Inflammatory macrophage treated with lipopolysaccharide for 1 hour (primary cell): Measurements from ENCODE around the gene CYP26C1.

Experiments used
- DNase-seq, 2 donors: peaks; one replicate each; pipeline ENCODE4 v3.0.0-alpha.2; 2020 to 2022

Gene CYP26C1

DNA sequence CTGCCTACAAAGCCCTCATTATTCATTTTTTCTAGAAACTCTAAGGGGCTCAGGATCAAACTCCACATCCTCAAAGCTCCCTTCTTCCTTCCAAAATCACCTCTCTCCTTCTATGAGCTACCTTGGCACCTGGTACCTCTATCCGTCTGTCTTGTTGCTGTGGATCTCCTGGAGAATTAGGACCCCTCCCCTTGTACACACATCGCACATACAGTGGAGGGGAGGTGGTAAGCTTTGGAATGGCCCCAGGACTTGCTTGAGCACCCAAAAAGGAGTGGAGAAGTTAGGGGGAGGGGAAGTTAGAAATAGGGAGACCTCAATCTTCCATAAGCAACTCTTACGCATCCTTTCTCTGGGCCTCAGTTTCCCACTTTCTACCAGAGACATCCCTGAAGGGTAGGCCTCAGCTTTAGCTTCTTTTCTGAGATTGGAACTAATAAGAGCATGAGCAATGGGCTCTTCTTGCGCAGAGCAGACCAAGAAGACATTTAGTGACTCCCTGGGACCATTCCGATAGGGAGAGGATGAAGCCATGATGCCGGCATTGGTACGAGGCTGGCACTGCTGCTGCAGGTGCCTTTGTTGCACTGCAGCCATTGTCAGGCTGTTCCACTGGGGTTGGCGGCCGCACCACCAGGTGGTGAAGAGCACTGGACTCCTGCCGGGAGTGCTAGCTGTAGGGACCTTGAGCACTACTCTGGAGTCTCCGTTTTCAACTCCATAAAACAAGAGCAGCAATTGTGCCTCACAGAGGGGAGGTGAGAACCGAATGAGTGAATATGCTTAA, 4.5 kb downstream of the CYP26C1 start:
- DNase-seq, result no peak

DNA sequence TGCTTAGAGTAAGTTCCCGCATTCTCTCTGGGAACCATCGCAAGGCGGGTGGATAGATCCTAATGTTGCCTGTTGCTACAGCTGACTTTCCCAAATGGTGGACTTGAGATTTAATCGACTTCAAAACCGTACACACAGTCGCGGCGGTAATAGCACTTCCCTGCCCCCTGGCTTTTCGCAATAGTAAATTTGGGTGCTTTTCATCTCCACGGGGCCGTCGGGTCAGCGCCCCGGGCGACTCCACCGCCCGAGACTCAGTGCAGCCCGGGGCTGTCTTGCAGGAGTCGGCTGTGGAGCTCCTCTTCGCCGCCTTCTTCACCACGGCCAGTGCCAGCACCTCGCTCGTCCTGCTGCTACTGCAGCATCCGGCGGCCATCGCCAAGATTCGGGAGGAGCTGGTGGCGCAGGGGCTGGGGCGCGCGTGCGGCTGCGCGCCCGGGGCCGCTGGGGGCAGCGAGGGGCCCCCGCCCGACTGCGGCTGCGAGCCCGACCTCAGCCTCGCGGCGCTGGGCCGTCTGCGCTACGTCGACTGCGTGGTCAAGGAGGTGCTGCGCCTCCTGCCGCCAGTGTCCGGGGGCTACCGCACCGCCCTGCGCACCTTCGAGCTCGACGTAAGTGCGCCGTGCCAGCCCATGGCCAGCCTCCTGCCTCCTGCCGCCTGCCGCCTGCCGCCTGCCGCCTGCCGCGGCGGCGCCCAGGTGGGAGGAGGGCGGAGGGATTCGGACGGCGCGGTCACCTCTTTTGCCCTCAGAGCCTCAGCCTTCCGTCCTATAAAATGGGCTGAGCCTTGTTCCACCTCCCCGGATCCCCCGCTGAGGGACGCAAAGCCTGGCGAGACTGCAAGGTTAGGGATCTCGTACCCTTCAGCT, 5.3 kb downstream of the CYP26C1 start:
- no peak for DNase-seq

DNA sequence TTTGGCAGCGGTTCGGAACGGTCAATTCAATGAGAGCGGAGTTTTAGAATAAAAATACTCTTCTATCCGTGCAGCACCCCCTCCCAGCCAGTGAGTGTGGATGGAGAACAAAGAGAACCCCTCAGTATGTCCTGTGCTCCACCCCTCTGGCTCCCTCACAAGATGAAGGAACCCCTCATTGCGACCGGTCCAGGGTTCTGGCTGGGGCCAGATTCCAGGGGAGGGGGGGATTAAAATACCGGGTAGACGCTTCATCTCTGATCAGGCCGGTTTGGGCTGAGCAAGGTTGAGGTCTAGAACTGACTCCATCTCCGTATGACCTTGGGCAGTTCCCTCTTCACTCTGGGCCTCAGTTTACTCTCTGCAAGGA, 5.9 kb downstream of the CYP26C1 start:
- DNase-seq, result no peak

DNA sequence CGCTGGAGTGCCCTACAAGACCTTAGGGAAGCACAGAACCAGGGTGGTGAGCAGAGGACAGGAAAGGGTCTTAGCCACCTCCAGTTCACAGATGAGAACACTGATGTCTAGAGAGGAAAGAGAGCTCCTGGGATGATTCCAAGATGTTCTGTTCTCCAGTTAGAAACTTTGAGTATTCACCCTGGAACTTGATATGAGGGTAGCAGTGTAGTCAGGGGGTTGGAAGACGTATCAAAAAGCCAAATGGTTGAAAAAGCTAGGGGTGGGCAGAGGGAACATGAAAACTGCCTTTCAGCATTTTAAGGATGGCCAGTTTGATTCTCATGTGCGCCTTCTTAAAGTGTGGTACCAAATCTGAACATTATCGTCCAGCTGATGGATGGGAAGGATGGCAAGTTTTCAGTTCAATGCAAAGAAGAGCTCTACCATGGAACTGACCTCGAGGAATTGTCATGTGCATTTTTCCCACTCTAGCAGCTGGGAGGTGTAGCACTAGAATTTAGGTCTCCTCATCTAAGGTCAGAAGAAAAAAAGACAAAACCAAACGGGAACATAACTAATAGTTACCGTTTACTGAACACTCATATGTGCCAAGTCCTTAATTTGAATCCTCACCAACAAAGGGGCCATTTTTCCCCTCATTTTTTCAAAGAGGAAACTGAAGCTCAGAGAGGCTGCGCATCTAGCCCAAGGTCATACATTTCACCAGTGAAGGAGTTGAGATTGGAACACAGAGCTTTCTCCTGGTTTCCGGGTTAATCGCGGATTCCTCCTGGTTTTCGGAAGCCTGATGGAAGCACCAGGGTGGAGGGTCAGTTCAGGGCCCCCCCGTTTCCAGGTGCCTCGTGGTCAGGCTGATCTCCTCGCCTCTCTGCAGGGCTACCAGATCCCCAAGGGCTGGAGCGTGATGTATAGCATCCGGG, 7.1 kb downstream of the CYP26C1 start:
- no peak for DNase-seq

DNA sequence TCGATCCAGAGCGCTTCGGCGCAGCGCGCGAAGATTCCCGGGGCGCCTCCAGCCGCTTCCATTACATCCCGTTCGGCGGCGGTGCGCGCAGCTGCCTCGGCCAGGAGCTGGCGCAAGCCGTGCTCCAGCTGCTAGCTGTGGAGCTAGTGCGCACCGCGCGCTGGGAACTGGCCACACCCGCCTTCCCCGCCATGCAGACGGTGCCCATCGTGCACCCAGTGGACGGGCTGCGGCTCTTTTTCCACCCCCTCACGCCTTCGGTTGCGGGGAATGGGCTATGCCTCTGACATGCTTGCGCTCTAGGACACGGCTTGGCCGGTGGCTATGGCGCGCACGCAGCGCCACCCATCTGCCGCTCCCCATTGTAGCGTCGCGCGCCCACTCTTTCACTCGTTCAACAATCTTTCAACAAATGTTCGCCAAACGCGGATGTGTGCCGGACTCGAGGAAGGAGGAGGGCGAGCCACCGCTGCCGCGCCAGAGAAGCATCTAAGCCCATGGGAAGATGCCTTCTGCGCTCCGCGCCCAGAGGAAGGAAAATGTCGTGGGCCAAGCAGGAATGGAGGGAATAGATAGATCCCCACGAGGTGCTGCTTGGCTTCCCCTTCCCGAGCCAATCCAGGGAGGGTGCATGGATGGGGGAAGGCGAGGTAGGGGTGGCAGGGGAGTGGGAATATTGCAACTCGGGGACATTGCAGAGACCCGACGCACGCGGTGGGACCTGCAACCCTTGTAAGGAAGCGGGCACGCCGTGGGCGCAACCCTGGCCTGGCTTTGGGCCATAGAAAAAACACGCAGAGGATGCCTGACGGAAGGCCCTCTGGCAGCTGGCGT, 8.0 kb downstream of the CYP26C1 start:
- no peak for DNase-seq

DNA sequence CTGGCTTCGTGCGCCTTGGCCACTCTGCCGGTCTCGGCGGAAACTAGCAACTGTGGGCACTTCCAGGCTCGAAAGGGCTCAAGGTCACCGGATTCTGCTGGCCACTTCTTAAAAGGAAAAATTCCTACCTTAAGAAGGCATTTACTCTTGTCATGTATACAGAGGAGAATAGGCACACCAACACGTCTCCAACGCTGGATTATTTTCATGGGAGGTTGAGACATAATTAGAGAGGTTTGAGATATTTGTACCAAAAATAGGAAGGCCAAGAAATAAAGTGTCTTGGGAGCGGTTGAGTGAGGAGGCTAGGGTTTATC, 8.6 kb downstream of the CYP26C1 start:
- no peak for DNase-seq

DNA sequence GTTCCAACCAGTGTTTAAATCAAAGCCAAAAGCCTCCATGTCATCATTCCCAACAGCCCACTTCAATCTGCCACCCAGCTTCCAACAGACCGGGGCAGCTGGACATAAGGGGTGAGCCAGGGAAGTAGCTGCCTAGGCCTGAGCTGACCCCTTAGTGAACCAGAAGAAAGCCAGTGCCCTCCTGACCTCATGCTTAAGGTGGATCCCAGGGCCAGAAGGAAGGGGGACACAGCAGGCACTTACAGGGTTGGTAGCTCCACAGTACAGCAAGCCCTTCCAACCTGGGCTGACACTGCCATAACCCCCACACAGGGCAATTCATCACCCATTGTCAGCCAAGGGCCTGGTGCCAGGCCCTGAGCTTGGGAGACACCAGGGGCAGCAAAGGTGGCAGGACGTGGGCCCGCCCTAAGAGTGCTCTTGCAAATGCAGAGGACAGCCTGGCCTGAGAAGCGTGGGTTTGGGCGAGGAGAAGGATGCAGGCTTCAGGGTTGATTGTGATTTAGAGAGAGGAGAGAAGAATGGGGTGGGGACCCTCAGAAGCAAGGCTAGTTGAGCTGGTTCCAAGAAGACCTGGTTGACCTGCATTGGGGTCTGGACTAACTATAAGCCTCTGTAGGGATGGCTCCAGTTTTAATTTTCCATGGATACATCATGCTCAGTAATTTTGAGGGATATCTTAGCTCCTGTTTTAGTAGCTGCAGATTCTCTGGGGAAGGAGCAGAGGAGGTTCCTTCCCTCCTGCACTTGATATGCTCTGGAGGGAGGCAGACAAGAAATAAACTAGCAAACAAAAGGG, 10.0 kb downstream of the CYP26C1 start:
- DNase-seq, result no peak

DNA sequence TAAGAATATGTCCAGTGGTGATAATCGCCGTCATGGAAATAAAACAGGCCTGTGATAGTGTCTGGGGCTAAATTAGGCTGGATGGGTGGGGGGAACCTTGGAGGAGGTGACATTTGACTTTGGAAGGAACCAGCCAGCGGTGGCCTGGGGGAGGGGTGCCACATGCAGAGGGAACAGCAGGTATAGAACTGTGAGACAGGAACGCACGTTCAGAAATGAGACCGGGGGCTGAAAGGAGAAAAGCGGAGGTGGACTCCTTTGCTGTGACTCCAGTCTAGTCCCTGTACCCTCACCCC, 10.5 kb downstream of the CYP26C1 start:
- no peak for DNase-seq

DNA sequence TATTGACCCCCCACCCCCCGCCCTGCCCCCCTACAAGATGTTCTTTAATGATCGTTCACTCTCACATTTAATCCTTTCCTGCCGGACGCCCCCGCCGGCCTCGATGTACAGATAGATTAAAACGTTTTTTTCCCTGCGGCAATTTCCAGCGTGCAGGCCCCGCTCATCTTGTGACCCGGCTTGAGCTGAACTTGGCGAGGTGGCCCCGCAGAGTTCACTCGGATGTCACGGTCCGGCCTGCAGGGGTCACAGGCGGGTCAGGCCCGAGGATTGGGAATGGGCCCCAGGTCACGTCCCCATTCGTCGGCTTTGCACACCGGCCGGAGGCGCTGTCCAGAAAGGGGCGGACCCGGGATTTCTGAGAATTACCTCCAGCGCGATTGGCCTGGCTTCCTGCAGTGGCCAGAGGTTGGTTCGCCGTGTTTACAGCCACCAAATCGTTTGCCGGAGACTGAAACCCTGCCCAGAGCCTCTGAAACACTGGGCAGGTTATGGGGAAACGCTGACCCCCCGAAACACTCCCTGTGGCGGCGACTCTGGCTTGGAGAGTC, 11.2 kb downstream of the CYP26C1 start:
- peak in 1 of 2 donors; percentile 5 for DNase-seq

DNA sequence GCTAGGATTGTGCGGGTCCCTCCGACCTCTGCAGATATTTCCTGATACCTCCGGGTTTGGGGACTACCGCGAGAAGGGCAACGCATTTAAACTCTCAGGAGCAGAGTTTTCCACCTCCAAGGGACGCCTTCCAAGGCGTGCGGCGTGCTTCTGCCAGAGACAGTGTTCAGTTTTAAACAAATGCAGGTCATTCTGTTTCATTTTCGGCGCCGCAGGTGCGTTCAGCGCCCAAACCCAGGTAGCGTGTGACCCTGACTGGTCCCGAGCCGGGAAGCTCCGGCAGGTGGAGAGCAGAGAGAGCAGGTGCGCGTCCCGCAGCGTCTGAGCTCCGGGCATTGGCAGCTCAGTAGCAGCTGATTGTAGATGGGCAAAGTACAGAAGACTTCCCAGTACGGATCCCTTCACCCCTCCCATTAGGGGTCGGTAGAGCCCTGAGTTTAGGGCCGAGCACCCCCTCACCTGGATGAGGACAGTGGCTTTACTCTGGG, 11.7 kb downstream of the CYP26C1 start:
- no peak for DNase-seq

DNA sequence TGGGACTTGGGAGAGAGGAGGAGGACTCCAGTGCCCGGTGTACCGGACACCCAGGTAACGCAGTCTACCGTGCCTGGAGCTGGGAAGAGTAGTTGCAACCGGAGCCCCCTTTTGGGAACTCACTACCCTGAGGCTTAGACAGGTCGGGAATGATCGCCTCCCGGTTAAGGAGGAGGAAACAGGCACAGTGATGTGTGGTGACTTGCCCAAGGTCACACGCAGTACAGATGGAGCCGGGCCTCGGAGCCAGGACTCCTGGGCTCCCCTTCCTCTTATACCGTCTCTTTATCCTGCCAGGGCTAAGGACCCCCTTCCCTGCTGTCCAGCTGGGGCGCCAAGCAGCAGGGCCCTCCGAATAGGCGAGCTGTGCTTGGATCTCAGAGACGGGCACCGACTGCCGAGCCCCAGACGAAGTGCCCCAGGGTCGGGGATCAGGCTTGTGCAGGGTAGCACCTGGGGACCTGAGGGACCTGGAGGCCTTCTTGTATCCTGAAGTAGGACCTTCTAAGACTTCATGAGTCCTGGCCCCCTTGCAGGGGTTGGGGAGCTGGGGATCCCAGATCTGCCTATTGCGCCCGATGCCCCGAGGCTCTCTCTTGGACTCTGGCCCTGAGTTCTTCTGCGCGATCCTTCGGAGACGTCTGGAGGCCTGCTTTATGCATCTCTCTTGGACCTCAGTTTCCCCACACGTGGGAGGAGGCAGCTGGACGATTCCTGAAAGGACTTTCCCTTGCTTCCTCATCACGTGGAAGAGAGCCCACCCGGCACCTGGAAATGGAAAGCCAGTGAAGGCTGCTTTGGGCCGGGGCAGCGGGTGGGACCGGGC, 12.3 kb downstream of the CYP26C1 start:
- no peak for DNase-seq

DNA sequence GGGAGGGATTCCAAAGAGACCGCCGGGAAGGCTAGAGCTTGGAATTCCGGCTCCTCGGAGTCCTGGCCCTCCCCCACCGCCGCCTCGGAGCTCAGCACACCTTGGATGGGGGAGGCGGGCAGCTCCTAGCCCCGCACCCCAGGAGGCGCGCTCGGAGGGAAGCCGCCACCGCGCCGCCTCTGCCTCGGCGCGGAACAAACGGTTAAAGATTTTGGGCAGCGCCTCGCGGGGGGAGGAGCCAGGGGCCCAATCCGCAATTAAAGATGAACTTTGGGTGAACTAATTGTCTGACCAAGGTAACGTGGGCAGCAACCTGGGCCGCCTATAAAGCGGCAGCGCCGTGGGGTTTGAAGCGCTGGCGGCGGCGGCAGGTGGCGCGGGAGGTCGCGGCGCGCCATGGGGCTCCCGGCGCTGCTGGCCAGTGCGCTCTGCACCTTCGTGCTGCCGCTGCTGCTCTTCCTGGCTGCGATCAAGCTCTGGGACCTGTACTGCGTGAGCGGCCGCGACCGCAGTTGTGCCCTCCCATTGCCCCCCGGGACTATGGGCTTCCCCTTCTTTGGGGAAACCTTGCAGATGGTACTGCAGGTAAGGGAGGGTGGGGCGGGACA, 13.0 kb downstream of the CYP26C1 start, which contains the start of gene CYP26A1:
TSS of gene CYP26A1 (plus strand) at position 355 of the 608 bp plus-strand sequence. CDS start at position 397, 42 bp downstream.
- DNase-seq, result no peak

DNA sequence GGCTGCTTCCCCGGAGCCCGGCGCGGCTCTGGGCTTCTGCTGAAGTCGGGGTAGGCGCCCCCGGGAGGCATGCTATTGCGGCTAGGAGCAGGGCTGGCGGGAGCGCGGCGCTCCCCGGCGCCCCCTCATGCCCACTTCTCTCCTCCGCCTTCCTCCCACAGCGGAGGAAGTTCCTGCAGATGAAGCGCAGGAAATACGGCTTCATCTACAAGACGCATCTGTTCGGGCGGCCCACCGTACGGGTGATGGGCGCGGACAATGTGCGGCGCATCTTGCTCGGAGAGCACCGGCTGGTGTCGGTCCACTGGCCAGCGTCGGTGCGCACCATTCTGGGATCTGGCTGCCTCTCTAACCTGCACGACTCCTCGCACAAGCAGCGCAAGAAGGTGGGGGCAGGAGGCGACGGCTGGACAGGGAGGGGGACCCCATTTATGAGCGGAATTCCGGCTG, 13.6 kb downstream of the CYP26C1 start:
- no peak for DNase-seq

DNA sequence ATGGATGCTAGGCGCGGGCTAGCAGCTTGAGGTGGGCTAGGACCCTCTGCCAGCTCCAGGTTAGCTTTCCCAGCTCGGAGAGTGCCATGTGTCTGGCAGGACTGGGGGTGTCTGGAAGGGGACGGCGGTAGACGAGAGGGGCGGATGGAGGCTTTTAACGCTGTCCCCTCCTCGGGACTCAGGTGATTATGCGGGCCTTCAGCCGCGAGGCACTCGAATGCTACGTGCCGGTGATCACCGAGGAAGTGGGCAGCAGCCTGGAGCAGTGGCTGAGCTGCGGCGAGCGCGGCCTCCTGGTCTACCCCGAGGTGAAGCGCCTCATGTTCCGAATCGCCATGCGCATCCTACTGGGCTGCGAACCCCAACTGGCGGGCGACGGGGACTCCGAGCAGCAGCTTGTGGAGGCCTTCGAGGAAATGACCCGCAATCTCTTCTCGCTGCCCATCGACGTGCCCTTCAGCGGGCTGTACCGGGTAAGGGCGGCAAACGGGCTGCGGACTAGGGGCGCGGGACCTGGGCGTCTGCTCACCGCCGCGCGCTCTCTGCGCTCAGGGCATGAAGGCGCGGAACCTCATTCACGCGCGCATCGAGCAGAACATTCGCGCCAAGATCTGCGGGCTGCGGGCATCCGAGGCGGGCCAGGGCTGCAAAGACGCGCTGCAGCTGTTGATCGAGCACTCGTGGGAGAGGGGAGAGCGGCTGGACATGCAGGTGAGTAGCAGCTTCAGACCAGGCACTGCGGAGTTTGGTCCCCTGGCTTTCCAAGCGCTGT, 14.2 kb downstream of the CYP26C1 start:
- DNase-seq, result no peak

DNA sequence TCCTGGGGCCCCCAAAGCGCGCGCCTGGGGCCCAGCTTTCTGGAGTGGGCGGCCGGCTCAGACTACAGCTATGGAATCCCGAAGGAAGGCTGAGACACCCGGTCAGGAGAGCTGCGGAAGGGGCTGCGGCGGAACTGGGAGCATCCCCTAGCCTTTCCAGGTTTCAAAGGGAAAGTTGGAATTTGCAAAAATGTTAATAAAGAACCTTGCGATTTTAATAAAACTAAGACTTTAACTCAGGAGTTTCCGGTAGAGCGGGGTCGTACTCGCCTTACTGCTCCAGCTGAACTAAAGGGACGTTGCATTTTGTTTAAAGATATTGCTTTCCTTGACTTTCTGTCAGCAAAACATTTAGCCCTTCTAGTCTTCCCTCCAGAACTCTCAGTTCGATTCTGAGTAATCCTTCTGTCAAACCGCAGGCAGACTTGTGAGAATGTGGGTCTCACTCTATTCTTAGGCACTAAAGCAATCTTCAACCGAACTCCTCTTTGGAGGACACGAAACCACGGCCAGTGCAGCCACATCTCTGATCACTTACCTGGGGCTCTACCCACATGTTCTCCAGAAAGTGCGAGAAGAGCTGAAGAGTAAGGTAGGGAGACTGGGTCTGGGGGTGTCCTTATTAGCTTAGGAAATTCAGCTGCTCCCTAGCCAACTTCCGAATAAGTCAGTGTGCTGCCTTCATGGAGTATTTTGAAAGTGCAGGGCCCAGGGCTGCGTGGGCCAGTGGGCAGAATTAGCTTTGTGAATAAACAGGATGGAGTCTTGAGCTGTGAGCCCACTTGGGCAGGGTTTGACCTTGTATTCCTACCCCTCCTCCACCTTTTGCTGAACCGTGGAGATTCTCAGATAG, 15.0 kb downstream of the CYP26C1 start:
- no peak for DNase-seq

DNA sequence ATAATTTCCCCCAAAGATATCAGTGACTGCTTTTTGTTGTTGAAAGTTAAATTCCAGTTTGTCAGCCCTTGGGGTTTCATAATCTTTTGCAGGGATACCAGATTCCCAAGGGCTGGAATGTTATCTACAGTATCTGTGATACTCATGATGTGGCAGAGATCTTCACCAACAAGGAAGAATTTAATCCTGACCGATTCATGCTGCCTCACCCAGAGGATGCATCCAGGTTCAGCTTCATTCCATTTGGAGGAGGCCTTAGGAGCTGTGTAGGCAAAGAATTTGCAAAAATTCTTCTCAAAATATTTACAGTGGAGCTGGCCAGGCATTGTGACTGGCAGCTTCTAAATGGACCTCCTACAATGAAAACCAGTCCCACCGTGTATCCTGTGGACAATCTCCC, 16.3 kb downstream of the CYP26C1 start:
- no peak for DNase-seq

DNA sequence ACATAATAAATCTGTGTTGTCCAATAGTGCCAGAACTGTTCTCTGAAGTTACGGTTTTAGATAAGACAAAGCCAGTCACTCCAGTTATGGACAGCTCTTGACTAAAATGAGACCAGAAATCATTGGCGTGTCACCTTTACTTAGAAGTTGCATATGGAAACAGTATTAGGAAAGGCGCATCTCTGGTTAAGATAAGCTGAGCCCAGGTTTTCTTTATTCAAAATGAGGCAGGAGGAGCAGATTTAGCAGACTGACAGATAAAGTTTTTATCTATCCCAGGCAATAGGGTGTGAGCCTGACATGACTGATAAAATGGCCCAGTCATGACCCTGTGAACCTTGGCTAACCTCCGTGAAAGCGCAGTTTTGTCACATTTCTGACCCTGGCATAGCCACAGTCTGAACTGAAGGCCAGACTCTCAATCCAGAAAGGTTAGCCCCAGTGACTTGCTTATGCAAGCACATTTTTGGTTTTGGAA, 17.3 kb downstream of the CYP26C1 start:
- DNase-seq, result no peak
